Activated CD4-positive, alpha-beta T cell treated with anti-CD3 and anti-CD28 coated beads, Interleukin-2, Interleukin-4, amounts not matched to agents 100 ng/mL and 50 ng/mL, durations not matched to agents 16 hours and 8 hours (primary cell): ENCODE data around the gene SMURF1.

ENCODE experiments used
- DNase-seq: peaks from one replicate; pipeline ENCODE4 v3.0.0-alpha.2; 2020; ENCODE audit warnings: low spot score

Gene SMURF1

GRCh38 chr7:98985945-98986344 is 158.0 kb downstream of the SMURF1 start:
- no peak for DNase-seq

DNA sequence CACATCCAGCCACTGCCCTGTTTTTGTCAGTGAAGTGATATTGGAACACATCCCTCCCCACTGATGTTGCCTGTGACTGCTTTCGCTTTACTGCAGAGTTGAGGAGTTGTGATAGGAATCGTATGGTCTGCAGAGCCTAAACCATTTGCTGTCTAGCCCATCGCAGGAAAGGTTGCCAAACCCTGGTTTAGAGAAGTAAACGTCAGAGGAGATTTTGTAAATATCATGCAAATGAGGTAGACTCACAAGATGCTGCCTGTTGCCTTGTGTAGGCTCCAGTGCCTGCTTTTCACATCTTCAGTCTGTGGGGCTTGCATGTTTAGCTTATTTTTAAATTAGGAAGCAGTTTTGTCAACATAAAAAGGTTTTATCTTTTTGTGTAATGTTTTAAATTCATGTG is 158.5 kb downstream of the SMURF1 start:
- DNase-seq = no peak

- DNase-seq = no peak
Measured at GRCh38 chr7:98984126-98984525, 159.8 kb downstream of the SMURF1 start.

- DNase-seq = no peak
Measured at GRCh38 chr7:98982686-98983085, 161.2 kb downstream of the SMURF1 start.

GRCh38 chr7:98981701-98982100 is 162.2 kb downstream of the SMURF1 start:
- no peak for DNase-seq

- no peak for DNase-seq
Measured at GRCh38 chr7:98978672-98979071, 165.2 kb downstream of the SMURF1 start.
